HEK293 (cell line): Measurements from ENCODE around the gene DEAF1.

Experiments used
- CTCF ChIA-PET: fragments of 350-600 bp; formaldehyde crosslinking; extraction: SDS; loops from one replicate; lab custom pipeline; 2021; ENCODE audit warnings: antibody characterized with exemption; lab: Yijun Ruan, JAX
- POLR2A ChIA-PET: fragments of 300-600 bp; formaldehyde crosslinking; extraction: SDS; loops from one replicate; lab custom pipeline; 2020; ENCODE audit warnings: antibody characterized with exemption, inconsistent platforms; lab: Yijun Ruan, JAX
- H3K27ac ChIP-seq: fragments of 200-500 bp; sonication (Bioruptor generic); 2 replicates; pipeline ENCODE4 v1.5.1; 2014; ENCODE audit warnings: low read depth, low read length, control low read depth, inconsistent platforms; ENCODE audit errors: extremely low read depth
- H3K36me3 ChIP-seq, 2 experiments: fragments of 200-500 bp in 1 of 2; sonication (Bioruptor generic) in 1 of 2; 1 replicate in 1 of 2; 2 replicates in 1 of 2; pipeline ENCODE4 v1.5.1; 2014 to 2017; ENCODE audit warnings: inconsistent platforms in 2 of 2, low read length in 2 of 2; ENCODE audit not compliant: control insufficient read depth in 2 of 2, insufficient read depth in 1 of 2
- H3K4me1 ChIP-seq: fragments of 200-500 bp; sonication (Bioruptor generic); 2 replicates; pipeline ENCODE4 v1.5.1; 2014; ENCODE audit warnings: mild to moderate bottlenecking, low read length, inconsistent platforms; ENCODE audit not compliant: control insufficient read depth, insufficient read depth
- H3K4me3 ChIP-seq: 2 replicates; pipeline ENCODE4 v1.5.1; 2011; ENCODE audit warnings: low read depth, mild to moderate bottlenecking, control low read depth, low read length, moderate library complexity
- H3K9me3 ChIP-seq: fragments of 200-500 bp; sonication (Bioruptor generic); 2 replicates; pipeline ENCODE4 v1.5.1; 2014; ENCODE audit warnings: low read depth, low read length, inconsistent platforms; ENCODE audit not compliant: control insufficient read depth, insufficient read depth
- GLIS1 ChIP-seq: fragments of 450-650 bp; formaldehyde crosslinking; IDR thresholded peaks from 2 replicates; pipeline ENCODE4 v1.5.1; 2016; ENCODE audit warnings: missing biosample characterization, missing genetic modification characterization
- KLF8 ChIP-seq: fragments of 450-650 bp; formaldehyde crosslinking; IDR thresholded peaks from 2 replicates; pipeline ENCODE4 v1.5.1; 2016; ENCODE audit warnings: missing biosample characterization, missing genetic modification characterization
- ZNF157 ChIP-seq: fragments of 450-650 bp; formaldehyde crosslinking; IDR thresholded peaks from 2 replicates; pipeline ENCODE4 v1.5.1; 2016; ENCODE audit warnings: missing biosample characterization, missing genetic modification characterization
- ZNF624 ChIP-seq: fragments of 450-650 bp; formaldehyde crosslinking; IDR thresholded peaks from 2 replicates; pipeline ENCODE4 v1.5.1; 2017; ENCODE audit warnings: missing biosample characterization, missing genetic modification characterization
- ZNF701 ChIP-seq: fragments of 450-650 bp; formaldehyde crosslinking; IDR thresholded peaks from 2 replicates; pipeline ENCODE4 v1.5.1; 2016; ENCODE audit warnings: missing biosample characterization, missing genetic modification characterization
- ZNF777 ChIP-seq: fragments of 450-650 bp; formaldehyde crosslinking; IDR thresholded peaks from 2 replicates; pipeline ENCODE4 v1.5.1; 2017; ENCODE audit warnings: missing biosample characterization, missing genetic modification characterization, borderline replicate concordance
- TF ChIP-seq, protein P1 (sequence below): fragments of 450-650 bp; formaldehyde crosslinking; IDR thresholded peaks from 2 replicates; pipeline ENCODE4 v1.5.1; 2016; ENCODE audit warnings: missing biosample characterization, missing genetic modification characterization
- TF ChIP-seq, protein P2 (sequence below): fragments of 450-650 bp; formaldehyde crosslinking; IDR thresholded peaks from 2 replicates; pipeline ENCODE4 v1.5.1; 2016; ENCODE audit warnings: missing biosample characterization, missing genetic modification characterization

The DEAF1 gene

DNA sequence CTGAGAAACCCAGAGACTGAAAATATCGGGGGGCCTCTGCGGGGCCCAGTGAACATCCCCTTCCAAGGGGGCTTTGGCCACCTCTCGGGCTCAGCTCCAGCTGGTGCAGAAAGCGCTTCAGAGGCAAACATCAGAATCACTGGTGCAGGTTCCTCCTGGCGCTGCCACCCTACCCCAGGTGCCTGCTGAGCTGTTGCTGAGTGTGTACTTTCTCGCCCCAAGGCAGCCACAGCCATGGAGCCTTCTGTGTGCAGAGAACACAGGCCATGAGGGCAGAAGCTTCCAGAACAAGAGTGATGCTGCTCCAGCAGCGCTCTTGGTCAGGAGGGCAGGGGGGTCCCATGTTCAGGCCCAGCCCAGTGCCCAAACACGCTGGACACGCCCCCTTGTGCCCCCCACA is 51.7 kb downstream of the DEAF1 start:
- Histone ChIP-seq H3K36me3 (peaks cover 0 to 66% of the 10 kb centered on the region in 2 experiments; a peak in 2 of 3 replicates), H3K4me1 (no peaks in the 10 kb centered on the region), H3K27ac (no peak overlapping the region), H3K4me3 (no peak overlapping the region), H3K9me3 (no peaks in the 10 kb centered on the region)
- ChIA-PET POLR2A (no interaction called here), CTCF (interaction anchor here (0.6 kb wide), 1 partner anchor 105 kb away, joined by 6 read pairs; no protein-coding TSS in a partner anchor)
- no peak for TF ChIP-seq ZNF624 (tag by site-specific recombination)
- TF ChIP-seq ZNF701 (tag by site-specific recombination): no peak

DNA sequence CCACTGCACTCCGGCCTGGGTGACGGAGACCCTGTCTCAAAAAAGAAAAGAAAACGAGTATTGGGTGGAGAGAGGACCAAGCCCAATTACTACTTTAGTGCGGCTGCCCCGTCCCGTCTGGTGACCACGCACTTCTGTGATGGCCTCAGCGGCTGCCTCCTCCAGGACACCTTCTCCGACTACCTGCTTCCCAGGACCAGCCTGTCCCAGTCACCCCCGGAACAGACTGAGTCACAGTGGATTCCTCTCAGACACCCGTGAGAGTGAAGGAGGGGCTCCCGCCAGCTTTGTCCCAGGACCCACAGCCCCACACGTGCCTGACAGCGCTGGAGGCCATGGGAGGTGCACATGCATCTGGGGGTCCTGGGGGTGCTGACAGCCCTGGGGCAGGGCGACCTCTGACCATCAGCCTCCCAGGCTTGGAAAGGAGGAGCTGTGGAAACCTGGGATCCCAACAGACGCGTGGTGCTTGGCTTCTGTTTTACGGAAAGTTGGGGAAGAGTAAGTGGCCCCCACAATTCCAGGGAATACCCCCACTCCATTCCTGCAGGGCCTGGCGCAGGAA is 53.1 kb downstream of the DEAF1 start:
- H3K4me1 ChIP-seq: no peaks in the 10 kb centered on the region
- no peak overlapping the region for H3K27ac ChIP-seq
- H3K36me3 ChIP-seq: peaks cover 0 to 63% of the 10 kb centered on the region in 2 experiments; a peak in 2 of 3 replicates
- no peak overlapping the region for H3K4me3 ChIP-seq
- POLR2A ChIA-PET: no interaction called here
- CTCF ChIA-PET: interaction anchor here (0.5 kb wide), 1 partner anchor 45 kb away, joined by 3 read pairs; no protein-coding TSS in a partner anchor
- TF ChIP-seq ZNF777 (tag by site-specific recombination): no peak
- TF ChIP-seq, protein P1, sequence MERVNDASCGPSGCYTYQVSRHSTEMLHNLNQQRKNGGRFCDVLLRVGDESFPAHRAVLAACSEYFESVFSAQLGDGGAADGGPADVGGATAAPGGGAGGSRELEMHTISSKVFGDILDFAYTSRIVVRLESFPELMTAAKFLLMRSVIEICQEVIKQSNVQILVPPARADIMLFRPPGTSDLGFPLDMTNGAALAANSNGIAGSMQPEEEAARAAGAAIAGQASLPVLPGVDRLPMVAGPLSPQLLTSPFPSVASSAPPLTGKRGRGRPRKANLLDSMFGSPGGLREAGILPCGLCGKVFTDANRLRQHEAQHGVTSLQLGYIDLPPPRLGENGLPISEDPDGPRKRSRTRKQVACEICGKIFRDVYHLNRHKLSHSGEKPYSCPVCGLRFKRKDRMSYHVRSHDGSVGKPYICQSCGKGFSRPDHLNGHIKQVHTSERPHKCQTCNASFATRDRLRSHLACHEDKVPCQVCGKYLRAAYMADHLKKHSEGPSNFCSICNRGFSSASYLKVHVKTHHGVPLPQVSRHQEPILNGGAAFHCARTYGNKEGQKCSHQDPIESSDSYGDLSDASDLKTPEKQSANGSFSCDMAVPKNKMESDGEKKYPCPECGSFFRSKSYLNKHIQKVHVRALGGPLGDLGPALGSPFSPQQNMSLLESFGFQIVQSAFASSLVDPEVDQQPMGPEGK: 0 out of 2 replicates have a peak, but pooled peaks have one; percentile 15
- TF ChIP-seq, all 188 proteins: peak for 1
- no peaks in the 10 kb centered on the region for H3K9me3 ChIP-seq

DNA sequence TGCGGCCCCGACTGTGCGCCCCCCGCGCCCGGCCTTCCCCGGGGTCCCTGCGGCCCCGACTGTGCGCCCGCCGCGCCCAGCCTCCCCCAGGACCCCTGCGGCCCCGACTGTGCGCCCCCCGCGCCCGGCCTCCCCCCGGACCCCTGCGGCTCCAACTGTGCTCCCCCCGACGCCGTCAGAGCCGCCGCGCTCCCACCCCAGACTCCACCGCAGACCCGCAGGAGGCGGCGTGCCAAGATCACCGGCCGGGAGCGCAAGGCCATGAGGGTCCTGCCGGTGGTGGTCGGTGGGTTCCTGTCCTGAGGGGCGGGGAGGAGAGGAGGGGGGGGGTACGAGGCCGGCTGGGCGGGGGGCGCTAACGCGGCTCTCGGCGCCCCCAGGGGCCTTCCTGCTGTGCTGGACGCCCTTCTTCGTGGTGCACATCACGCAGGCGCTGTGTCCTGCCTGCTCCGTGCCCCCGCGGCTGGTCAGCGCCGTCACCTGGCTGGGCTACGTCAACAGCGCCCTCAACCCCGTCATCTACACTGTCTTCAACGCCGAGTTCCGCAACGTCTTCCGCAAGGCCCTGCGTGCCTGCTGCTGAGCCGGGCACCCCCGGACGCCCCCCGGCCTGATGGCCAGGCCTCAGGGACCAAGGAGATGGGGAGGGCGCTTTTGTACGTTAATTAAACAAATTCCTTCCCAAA is 54.9 kb downstream of the DEAF1 start:
- TF ChIP-seq ZNF157: no peak
- TF ChIP-seq, protein P2, sequence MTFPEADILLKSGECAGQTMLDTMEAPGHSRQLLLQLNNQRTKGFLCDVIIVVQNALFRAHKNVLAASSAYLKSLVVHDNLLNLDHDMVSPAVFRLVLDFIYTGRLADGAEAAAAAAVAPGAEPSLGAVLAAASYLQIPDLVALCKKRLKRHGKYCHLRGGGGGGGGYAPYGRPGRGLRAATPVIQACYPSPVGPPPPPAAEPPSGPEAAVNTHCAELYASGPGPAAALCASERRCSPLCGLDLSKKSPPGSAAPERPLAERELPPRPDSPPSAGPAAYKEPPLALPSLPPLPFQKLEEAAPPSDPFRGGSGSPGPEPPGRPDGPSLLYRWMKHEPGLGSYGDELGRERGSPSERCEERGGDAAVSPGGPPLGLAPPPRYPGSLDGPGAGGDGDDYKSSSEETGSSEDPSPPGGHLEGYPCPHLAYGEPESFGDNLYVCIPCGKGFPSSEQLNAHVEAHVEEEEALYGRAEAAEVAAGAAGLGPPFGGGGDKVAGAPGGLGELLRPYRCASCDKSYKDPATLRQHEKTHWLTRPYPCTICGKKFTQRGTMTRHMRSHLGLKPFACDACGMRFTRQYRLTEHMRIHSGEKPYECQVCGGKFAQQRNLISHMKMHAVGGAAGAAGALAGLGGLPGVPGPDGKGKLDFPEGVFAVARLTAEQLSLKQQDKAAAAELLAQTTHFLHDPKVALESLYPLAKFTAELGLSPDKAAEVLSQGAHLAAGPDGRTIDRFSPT: peak; percentile 29; the same call in 1 of the 2 replicates
- H3K4me1 ChIP-seq: no peaks in the 10 kb centered on the region
- no peak overlapping the region for H3K4me3 ChIP-seq
- no peak overlapping the region for H3K27ac ChIP-seq
- ChIA-PET CTCF (interaction anchor here (0.6 kb wide), 1 partner anchor 52 kb away, joined by 4 read pairs; no protein-coding TSS in a partner anchor), POLR2A (no interaction called here)
- H3K36me3 ChIP-seq: peaks cover 0 to 49% of the 10 kb centered on the region in 2 experiments; a peak in 1 of 3 replicates
- H3K9me3 ChIP-seq: no peaks in the 10 kb centered on the region

DNA sequence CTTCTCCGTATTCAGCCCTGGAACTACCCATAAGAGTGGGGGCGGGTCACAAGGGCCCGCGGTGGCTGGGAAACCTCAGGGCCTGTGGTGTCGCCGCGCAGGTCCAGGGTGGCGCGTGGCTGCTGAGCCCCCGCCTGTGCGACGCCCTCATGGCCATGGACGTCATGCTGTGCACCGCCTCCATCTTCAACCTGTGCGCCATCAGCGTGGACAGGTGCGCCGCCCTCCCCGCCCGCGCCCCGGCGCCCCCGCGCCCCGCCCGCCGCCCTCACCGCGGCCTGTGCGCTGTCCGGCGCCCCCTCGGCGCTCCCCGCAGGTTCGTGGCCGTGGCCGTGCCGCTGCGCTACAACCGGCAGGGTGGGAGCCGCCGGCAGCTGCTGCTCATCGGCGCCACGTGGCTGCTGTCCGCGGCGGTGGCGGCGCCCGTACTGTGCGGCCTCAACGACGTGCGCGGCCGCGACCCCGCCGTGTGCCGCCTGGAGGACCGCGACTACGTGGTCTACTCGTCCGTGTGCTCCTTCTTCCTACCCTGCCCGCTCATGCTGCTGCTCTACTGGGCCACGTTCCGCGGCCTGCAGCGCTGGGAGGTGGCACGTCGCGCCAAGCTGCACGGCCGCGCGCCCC is 55.6 kb downstream of the DEAF1 start:
- TF ChIP-seq KLF8 (tag by site-specific recombination) (0 out of 2 replicates have a peak, but pooled peaks have one; percentile 2), GLIS1 (no peak)
- ChIA-PET CTCF (interaction anchor here (0.6 kb wide), 1 partner anchor 52 kb away, joined by 4 read pairs; no protein-coding TSS in a partner anchor), POLR2A (no interaction called here)
- Histone ChIP-seq H3K4me3 (no peak overlapping the region), H3K9me3 (no peaks in the 10 kb centered on the region), H3K36me3 (peaks cover 0 to 45% of the 10 kb centered on the region in 2 experiments; a peak in 1 of 3 replicates), H3K4me1 (no peaks in the 10 kb centered on the region), H3K27ac (no peak overlapping the region)
